ACC112 (cell line): Measurements from ENCODE around the gene ANKS3.

Experiments used
- H2AFZ ChIP-seq: fragments of 200-600 bp; sonication (generic); one replicate; pipeline ENCODE4 v1.6.0; 2017; ENCODE audit warnings: antibody characterized with exemption, low read length; ENCODE audit not compliant: unreplicated experiment
- H3K27ac ChIP-seq: fragments of 200-600 bp; sonication (generic); 2 replicates; pipeline ENCODE4 v1.5.1; 2014; ENCODE audit warnings: low read depth, mild to moderate bottlenecking, antibody characterized with exemption, low read length, moderate library complexity
- H3K27me3 ChIP-seq: fragments of 200-600 bp; sonication (generic); 2 replicates; pipeline ENCODE4 v1.6.1; 2014; ENCODE audit warnings: mild to moderate bottlenecking, antibody characterized with exemption, low read length, moderate library complexity, mixed read lengths; ENCODE audit not compliant: insufficient read depth
- H3K36me3 ChIP-seq: fragments of 200-600 bp; sonication (generic); 2 replicates; pipeline ENCODE4 v1.6.1; 2016; ENCODE audit warnings: mild to moderate bottlenecking, antibody characterized with exemption, low read length, moderate library complexity, mixed read lengths; ENCODE audit not compliant: insufficient read depth
- H3K4me1 ChIP-seq: fragments of 200-600 bp; sonication (generic); one replicate; pipeline ENCODE4 v1.6.1; 2016; ENCODE audit warnings: low read length, mixed read lengths; ENCODE audit not compliant: insufficient read depth, unreplicated experiment, control insufficient read depth
- H3K4me3 ChIP-seq: fragments of 200-600 bp; sonication (generic); 2 replicates; pipeline ENCODE4 v1.5.1; 2014; ENCODE audit warnings: mild to moderate bottlenecking, low read depth, low read length
- H3K79me2 ChIP-seq: fragments of 200-600 bp; sonication (generic); one replicate; pipeline ENCODE4 v1.6.0; 2016; ENCODE audit warnings: low read length; ENCODE audit not compliant: control insufficient read depth, unreplicated experiment, insufficient read depth

ANKS3 gene

GRCh38 chr16:4689091-4689671, 44.9 kb downstream of the ANKS3 start:
- no peak overlapping the region for H3K27ac ChIP-seq
- no peaks in the 10 kb centered on the region for H3K27me3 ChIP-seq
- H3K4me1 ChIP-seq, result peaks cover 3% of the 10 kb centered on the region
- H3K36me3 ChIP-seq, result peaks cover 7% of the 10 kb centered on the region; the same call in 1 of the 2 replicates
- H2AFZ ChIP-seq, result no peak overlapping the region
- no peak overlapping the region for H3K4me3 ChIP-seq
- H3K79me2 ChIP-seq, result no peaks in the 10 kb centered on the region

GRCh38 chr16:4688674-4689045, 45.4 kb downstream of the ANKS3 start:
- Histone ChIP-seq H3K27me3 (no peaks in the 10 kb centered on the region), H3K36me3 (peaks cover 7% of the 10 kb centered on the region; the same call in 1 of the 2 replicates), H3K4me3 (no peak overlapping the region), H3K4me1 (peaks cover 3% of the 10 kb centered on the region), H2AFZ (no peak overlapping the region), H3K27ac (no peak overlapping the region), H3K79me2 (no peaks in the 10 kb centered on the region)

- H3K4me3 ChIP-seq, result no peak overlapping the region
- H3K27ac ChIP-seq, result no peak overlapping the region
- H3K4me1 ChIP-seq, result peaks cover 3% of the 10 kb centered on the region
- peaks cover 7% of the 10 kb centered on the region; the same call in 1 of the 2 replicates for H3K36me3 ChIP-seq
- no peaks in the 10 kb centered on the region for H3K79me2 ChIP-seq
- no peaks in the 10 kb centered on the region for H3K27me3 ChIP-seq
- no peak overlapping the region for H2AFZ ChIP-seq
Measured at GRCh38 chr16:4687946-4688673, 46.0 kb downstream of the ANKS3 start.

DNA sequence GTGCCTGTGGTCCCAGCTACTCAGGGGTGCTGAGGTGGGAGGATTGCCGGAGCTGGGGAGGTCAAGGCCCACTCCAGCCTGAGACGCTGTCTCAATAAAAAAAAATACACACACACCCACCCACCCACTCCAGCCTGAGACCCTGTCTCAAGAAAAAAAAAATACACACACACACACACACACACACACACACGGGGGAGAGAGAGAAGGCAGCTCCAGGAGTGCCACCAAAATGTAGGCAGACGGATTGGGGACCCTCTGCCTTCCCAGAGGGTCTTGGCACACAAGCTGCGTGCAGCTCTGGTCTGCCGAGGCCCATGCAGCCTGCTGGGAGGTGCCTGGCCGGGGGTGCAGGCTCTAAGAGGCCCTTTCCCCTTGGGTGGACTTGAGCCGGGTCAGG, 46.7 kb downstream of the ANKS3 start:
- Histone ChIP-seq H3K4me1 (no peaks in the 10 kb centered on the region), H2AFZ (no peak overlapping the region), H3K4me3 (no peak overlapping the region), H3K27ac (no peak overlapping the region), H3K36me3 (peaks cover 7% of the 10 kb centered on the region; the same call in 1 of the 2 replicates), H3K27me3 (no peaks in the 10 kb centered on the region), H3K79me2 (no peaks in the 10 kb centered on the region)

DNA sequence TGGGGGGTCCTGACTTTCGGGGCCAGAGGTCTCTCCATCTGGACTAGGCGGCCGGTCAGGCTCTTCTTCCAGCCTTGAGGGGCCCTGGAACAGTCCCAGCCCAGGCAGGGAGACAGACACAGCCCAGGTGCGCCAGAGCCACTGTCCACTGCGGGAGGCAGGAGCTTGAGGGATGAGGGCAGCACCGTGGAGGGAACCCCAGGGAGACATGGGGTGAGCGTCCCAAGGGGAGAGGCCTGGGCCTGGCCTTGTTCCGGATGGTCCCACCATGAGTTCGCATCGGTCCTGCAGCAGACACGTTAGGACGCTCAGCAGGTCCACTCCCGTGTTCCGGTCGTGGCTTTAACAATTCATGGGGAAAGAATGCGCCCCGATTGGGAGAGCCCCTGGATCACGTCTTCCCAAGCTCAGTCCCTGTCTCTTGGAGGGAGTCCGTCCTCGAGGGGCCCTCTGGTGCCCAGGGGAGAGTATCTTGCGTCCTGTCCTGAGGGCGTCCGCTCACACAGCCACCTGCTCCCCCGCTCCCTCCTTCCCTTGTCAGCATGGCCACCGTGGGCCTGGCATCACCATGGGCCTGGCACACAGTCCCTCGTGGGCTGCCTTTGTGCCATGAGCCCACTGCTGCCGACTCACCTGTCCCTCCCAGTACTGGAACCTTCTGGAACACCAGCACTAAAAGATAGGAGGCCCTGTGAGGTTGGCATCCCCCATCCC, 47.4 kb downstream of the ANKS3 start:
- H2AFZ ChIP-seq, result no peak overlapping the region
- H3K4me3 ChIP-seq, result no peak overlapping the region
- no peaks in the 10 kb centered on the region for H3K27me3 ChIP-seq
- no peaks in the 10 kb centered on the region for H3K79me2 ChIP-seq
- H3K27ac ChIP-seq, result no peak overlapping the region
- peaks cover 7% of the 10 kb centered on the region; the same call in 1 of the 2 replicates for H3K36me3 ChIP-seq
- no peaks in the 10 kb centered on the region for H3K4me1 ChIP-seq

DNA sequence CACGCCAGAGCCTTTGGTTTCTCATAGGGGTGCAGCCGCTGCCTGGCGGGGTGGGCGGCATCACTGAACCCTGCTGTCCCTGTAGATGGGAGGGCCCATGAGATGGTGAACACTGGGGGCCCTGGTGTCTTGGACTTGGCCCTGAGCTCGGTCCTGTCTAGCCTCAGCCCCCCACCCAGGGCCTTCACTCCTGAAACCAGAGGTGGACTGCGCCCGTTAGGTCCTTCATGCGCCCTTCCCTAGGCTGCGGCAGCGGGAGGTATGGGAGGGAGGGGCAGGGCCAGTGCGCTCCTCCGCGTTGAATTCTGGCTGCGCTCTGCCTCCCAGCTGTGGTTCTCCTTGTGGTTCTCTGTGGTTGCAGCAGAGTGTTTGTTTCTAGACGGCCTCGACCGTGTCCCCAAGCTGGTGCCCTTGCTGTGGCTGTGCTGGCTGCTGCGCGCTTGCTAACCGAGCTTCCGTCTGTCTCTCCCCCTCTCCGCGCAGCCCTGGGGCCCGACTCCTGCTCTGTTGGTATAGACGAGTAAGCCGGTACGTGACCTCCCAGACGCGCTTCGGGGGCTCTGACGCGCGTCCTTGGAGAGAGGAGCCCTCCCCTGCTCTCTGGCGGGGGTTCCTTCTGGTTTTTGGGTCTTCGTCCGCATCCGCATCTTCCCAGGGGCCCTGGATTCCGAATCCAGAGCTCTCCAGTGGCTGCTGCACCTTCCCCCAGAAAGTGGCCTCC, 48.1 kb downstream of the ANKS3 start:
- Histone ChIP-seq H3K79me2 (no peaks in the 10 kb centered on the region), H3K4me3 (no peak overlapping the region), H3K4me1 (no peaks in the 10 kb centered on the region), H3K27me3 (no peaks in the 10 kb centered on the region), H2AFZ (no peak overlapping the region), H3K27ac (no peak overlapping the region), H3K36me3 (peaks cover 7% of the 10 kb centered on the region; the same call in 1 of the 2 replicates)

- Histone ChIP-seq H3K4me3 (no peak overlapping the region), H3K4me1 (no peaks in the 10 kb centered on the region), H3K36me3 (peaks cover 7% of the 10 kb centered on the region; the same call in 1 of the 2 replicates), H3K27me3 (no peaks in the 10 kb centered on the region), H3K79me2 (no peaks in the 10 kb centered on the region), H3K27ac (no peak overlapping the region), H2AFZ (no peak overlapping the region)
Measured at GRCh38 chr16:4685292-4685691, 48.8 kb downstream of the ANKS3 start.

- Histone ChIP-seq H2AFZ (no peak overlapping the region), H3K4me1 (no peaks in the 10 kb centered on the region), H3K27me3 (no peaks in the 10 kb centered on the region), H3K36me3 (peaks cover 7% of the 10 kb centered on the region; the same call in 1 of the 2 replicates), H3K27ac (no peak overlapping the region), H3K4me3 (no peak overlapping the region), H3K79me2 (no peaks in the 10 kb centered on the region)
Measured at GRCh38 chr16:4684763-4685162, 49.3 kb downstream of the ANKS3 start.

- Histone ChIP-seq H3K27me3 (no peaks in the 10 kb centered on the region), H2AFZ (no peak overlapping the region), H3K4me1 (no peaks in the 10 kb centered on the region), H3K4me3 (no peak overlapping the region), H3K27ac (no peak overlapping the region), H3K36me3 (peaks cover 7% of the 10 kb centered on the region; the same call in 1 of the 2 replicates), H3K79me2 (no peaks in the 10 kb centered on the region)
Measured at GRCh38 chr16:4684058-4684715, 49.9 kb downstream of the ANKS3 start.
